Duodenal mucosa (tissue), 2 donors: ENCODE measurements around the gene UNC13C.

ENCODE experiments used
- H3K27ac ChIP-seq: one replicate; pipeline ENCODE4 v1.7.0; 2013; ENCODE audit warnings: low read depth, low read length
- H3K27me3 ChIP-seq, 2 donors: one replicate each; pipeline ENCODE4 v1.7.0; 2013; ENCODE audit warnings: low read length in 2 of 2, control low read depth in 1 of 2; ENCODE audit not compliant: insufficient read depth in 2 of 2, control insufficient read depth in 1 of 2
- H3K36me3 ChIP-seq, 2 donors: one replicate each; pipeline ENCODE4 v1.7.0; 2013; ENCODE audit warnings: low read length in 2 of 2, control low read depth in 1 of 2; ENCODE audit not compliant: insufficient read depth in 2 of 2, control insufficient read depth in 1 of 2
- H3K4me1 ChIP-seq, 2 donors: one replicate each; pipeline ENCODE4 v1.7.0; 2013; ENCODE audit warnings: low read length in 2 of 2, control low read depth in 1 of 2; ENCODE audit not compliant: insufficient read depth in 2 of 2, control insufficient read depth in 1 of 2
- H3K4me3 ChIP-seq, 2 donors: one replicate each; pipeline ENCODE4 v1.7.0; 2013; ENCODE audit warnings: low read length in 2 of 2, low read depth in 1 of 2
- H3K9ac ChIP-seq, 2 donors: one replicate each; pipeline ENCODE4 v1.7.0; 2013; ENCODE audit warnings: low read length in 2 of 2, low read depth in 1 of 2
- H3K9me3 ChIP-seq, 2 donors: one replicate each; pipeline ENCODE4 v1.7.0; 2013; ENCODE audit warnings: low read length in 2 of 2, control low read depth in 1 of 2; ENCODE audit not compliant: control insufficient read depth in 1 of 2

UNC13C gene

GRCh38 chr15:54197995-54198394 lies 219.8 kb downstream of the UNC13C start:
- Histone ChIP-seq H3K27ac (no peak overlapping the region), H3K4me3 (no peak overlapping the region), H3K36me3 (no peaks in the 10 kb centered on the region), H3K9me3 (no peaks in the 10 kb centered on the region), H3K9ac (no peak overlapping the region), H3K4me1 (no peaks in the 10 kb centered on the region), H3K27me3 (no peaks in the 10 kb centered on the region)

- Histone ChIP-seq H3K36me3 (no peaks in the 10 kb centered on the region), H3K4me1 (no peaks in the 10 kb centered on the region), H3K27ac (no peak overlapping the region), H3K4me3 (no peak overlapping the region), H3K27me3 (no peaks in the 10 kb centered on the region), H3K9me3 (no peaks in the 10 kb centered on the region), H3K9ac (no peak overlapping the region)
Observed at GRCh38 chr15:54206586-54207321, 228.5 kb downstream of the UNC13C start.

GRCh38 chr15:54208786-54209185 lies 230.5 kb downstream of the UNC13C start:
- Histone ChIP-seq H3K27ac (no peak overlapping the region), H3K36me3 (no peaks in the 10 kb centered on the region), H3K4me1 (no peaks in the 10 kb centered on the region), H3K27me3 (no peaks in the 10 kb centered on the region), H3K9ac (no peak overlapping the region), H3K9me3 (no peaks in the 10 kb centered on the region), H3K4me3 (no peak overlapping the region)

- H3K27ac ChIP-seq, result no peak overlapping the region
- no peaks in the 10 kb centered on the region for H3K36me3 ChIP-seq
- H3K9ac ChIP-seq, result no peak overlapping the region
- peaks cover 0 to 4% of the 10 kb centered on the region in 2 donors for H3K9me3 ChIP-seq
- H3K4me1 ChIP-seq, result no peaks in the 10 kb centered on the region
- no peak overlapping the region for H3K4me3 ChIP-seq
- no peaks in the 10 kb centered on the region for H3K27me3 ChIP-seq
Observed at GRCh38 chr15:54212635-54213034, 234.4 kb downstream of the UNC13C start.

- Histone ChIP-seq H3K9ac (no peak overlapping the region), H3K27me3 (no peaks in the 10 kb centered on the region), H3K4me3 (no peak overlapping the region), H3K4me1 (no peaks in the 10 kb centered on the region), H3K36me3 (no peaks in the 10 kb centered on the region), H3K27ac (no peak overlapping the region), H3K9me3 (peaks cover 5 to 22% of the 10 kb centered on the region in 2 donors)
Observed at GRCh38 chr15:54226455-54226854, 248.2 kb downstream of the UNC13C start.

GRCh38 chr15:54227569-54227968 lies 249.3 kb downstream of the UNC13C start:
- peaks cover 5 to 22% of the 10 kb centered on the region in 2 donors for H3K9me3 ChIP-seq
- no peaks in the 10 kb centered on the region for H3K27me3 ChIP-seq
- H3K27ac ChIP-seq, result no peak overlapping the region

GRCh38 chr15:54250326-54250725 lies 272.1 kb downstream of the UNC13C start:
- H3K27ac ChIP-seq, result no peak overlapping the region
- H3K27me3 ChIP-seq, result no peaks in the 10 kb centered on the region
- no peak overlapping the region for H3K9ac ChIP-seq
- no peaks in the 10 kb centered on the region for H3K36me3 ChIP-seq
- H3K4me1 ChIP-seq, result no peaks in the 10 kb centered on the region
- H3K9me3 ChIP-seq, result peaks cover 0 to 4% of the 10 kb centered on the region in 2 donors
- no peak overlapping the region for H3K4me3 ChIP-seq

More at GRCh38 chr15:54227569-54227968, 249.3 kb downstream of the UNC13C start:
- no peaks in the 10 kb centered on the region for H3K36me3 ChIP-seq
- H3K9ac ChIP-seq, result no peak overlapping the region
- no peak overlapping the region for H3K4me3 ChIP-seq
- no peaks in the 10 kb centered on the region for H3K4me1 ChIP-seq

- no peaks in the 10 kb centered on the region for H3K36me3 ChIP-seq
- H3K27me3 ChIP-seq, result no peaks in the 10 kb centered on the region
- H3K9ac ChIP-seq, result no peak overlapping the region
- no peaks in the 10 kb centered on the region for H3K4me1 ChIP-seq
- no peaks in the 10 kb centered on the region for H3K9me3 ChIP-seq
- H3K27ac ChIP-seq, result no peak overlapping the region
- no peak overlapping the region for H3K4me3 ChIP-seq
Observed at GRCh38 chr15:54256190-54256589, 277.9 kb downstream of the UNC13C start.

GRCh38 chr15:54273928-54274327 lies 295.7 kb downstream of the UNC13C start:
- no peaks in the 10 kb centered on the region for H3K36me3 ChIP-seq
- H3K9me3 ChIP-seq, result no peaks in the 10 kb centered on the region
- H3K4me1 ChIP-seq, result no peaks in the 10 kb centered on the region
- H3K27ac ChIP-seq, result no peak overlapping the region
- no peaks in the 10 kb centered on the region for H3K27me3 ChIP-seq
- H3K9ac ChIP-seq, result no peak overlapping the region
- no peak overlapping the region for H3K4me3 ChIP-seq

- Histone ChIP-seq H3K9ac (no peak overlapping the region), H3K36me3 (no peaks in the 10 kb centered on the region), H3K4me3 (no peak overlapping the region), H3K9me3 (no peaks in the 10 kb centered on the region), H3K4me1 (no peaks in the 10 kb centered on the region), H3K27ac (no peak overlapping the region), H3K27me3 (no peaks in the 10 kb centered on the region)
Observed at GRCh38 chr15:54277834-54278233, 299.6 kb downstream of the UNC13C start.
